ENCODE data around the gene MYOCD.

DNA sequence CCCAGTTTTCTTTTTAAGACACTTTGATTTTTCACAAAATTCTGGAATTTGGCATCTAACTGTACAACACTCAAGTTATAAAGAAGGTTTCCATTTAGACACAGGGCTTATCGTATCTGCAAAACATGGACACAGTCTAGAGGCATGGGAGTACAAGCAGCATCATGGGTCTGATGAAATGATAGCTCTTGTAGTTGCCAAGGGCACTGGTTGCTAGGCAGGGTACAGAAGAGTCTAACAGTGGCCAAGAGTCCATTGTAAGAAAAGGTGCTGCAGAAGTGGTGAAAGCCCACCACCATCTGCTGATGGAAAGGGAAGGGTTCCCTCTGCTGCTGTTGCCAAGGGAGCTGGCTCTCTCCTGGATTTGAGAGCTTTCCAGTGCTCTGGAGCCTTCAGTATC, 20.8 kb downstream of the MYOCD start:
- no peak for TF ChIP-seq POLR2AphosphoS5 (IDR thresholded peaks at IDR 0.05)
- TF ChIP-seq, protein P1, sequence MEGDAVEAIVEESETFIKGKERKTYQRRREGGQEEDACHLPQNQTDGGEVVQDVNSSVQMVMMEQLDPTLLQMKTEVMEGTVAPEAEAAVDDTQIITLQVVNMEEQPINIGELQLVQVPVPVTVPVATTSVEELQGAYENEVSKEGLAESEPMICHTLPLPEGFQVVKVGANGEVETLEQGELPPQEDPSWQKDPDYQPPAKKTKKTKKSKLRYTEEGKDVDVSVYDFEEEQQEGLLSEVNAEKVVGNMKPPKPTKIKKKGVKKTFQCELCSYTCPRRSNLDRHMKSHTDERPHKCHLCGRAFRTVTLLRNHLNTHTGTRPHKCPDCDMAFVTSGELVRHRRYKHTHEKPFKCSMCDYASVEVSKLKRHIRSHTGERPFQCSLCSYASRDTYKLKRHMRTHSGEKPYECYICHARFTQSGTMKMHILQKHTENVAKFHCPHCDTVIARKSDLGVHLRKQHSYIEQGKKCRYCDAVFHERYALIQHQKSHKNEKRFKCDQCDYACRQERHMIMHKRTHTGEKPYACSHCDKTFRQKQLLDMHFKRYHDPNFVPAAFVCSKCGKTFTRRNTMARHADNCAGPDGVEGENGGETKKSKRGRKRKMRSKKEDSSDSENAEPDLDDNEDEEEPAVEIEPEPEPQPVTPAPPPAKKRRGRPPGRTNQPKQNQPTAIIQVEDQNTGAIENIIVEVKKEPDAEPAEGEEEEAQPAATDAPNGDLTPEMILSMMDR (IDR thresholded peaks at IDR 0.05) = no peak
- TF ChIP-seq POLR2A (IDR thresholded peaks at IDR 0.05) = no peak
